Smooth muscle cell of the brain vasculature (primary cell): ENCODE data around the gene BICRAL.
A peak's percentile ranks its signal among the peaks of the same experiment; 100 is the strongest.
"Not testable (repeated sequence)": the region's sequence is repeated elsewhere in the genome, so short reads cannot be mapped to it uniquely, and the experiment has no call there.

Experiments
- DNase-seq: peaks from one replicate; pipeline ENCODE4 v3.0.0-alpha.2; 2012; ENCODE audit warnings: low read depth, low spot score

The BICRAL gene

GRCh38 chr6:42764911-42765648 is 16.8 kb upstream of the BICRAL start:
- no peak for DNase-seq

GRCh38 chr6:42766163-42766670 is 15.6 kb upstream of the BICRAL start:
- DNase-seq = no peak

- DNase-seq = no peak
These were observed 12.8 kb upstream of the BICRAL start for GRCh38 chr6:42769051-42769450.

GRCh38 chr6:42769836-42770235 is 12.0 kb upstream of the BICRAL start:
- no peak for DNase-seq

GRCh38 chr6:42771741-42772100 is 10.1 kb upstream of the BICRAL start:
- no peak for DNase-seq

- DNase-seq = no peak
These were observed 7.7 kb upstream of the BICRAL start for GRCh38 chr6:42774201-42774600.

GRCh38 chr6:42774821-42775487 is 6.9 kb upstream of the BICRAL start:
- not testable (repeated sequence) for DNase-seq

- DNase-seq = no peak
These were observed 4.6 kb upstream of the BICRAL start for GRCh38 chr6:42777126-42777822.

- no peak for DNase-seq
These were observed 3.7 kb upstream of the BICRAL start for GRCh38 chr6:42778122-42778521.

- DNase-seq = no peak
These were observed 2.3 kb upstream of the BICRAL start for GRCh38 chr6:42779521-42779920.

GRCh38 chr6:42781546-42781795 is 381 bp upstream of the BICRAL start:
- no peak for DNase-seq

GRCh38 chr6:42782689-42783176 is 881 bp downstream of the BICRAL start:
- DNase-seq = peak; percentile 75

- no peak for DNase-seq
These were observed 1.5 kb downstream of the BICRAL start for GRCh38 chr6:42783177-42783875.

- no peak for DNase-seq
These were observed 2.2 kb downstream of the BICRAL start for GRCh38 chr6:42783876-42784642.

- DNase-seq = no peak
These were observed 3.1 kb downstream of the BICRAL start for GRCh38 chr6:42784717-42785498.

GRCh38 chr6:42786525-42786985 is 4.7 kb downstream of the BICRAL start:
- DNase-seq = no peak

- no peak for DNase-seq
These were observed 5.2 kb downstream of the BICRAL start for GRCh38 chr6:42787063-42787472.

GRCh38 chr6:42788671-42789070 is 6.8 kb downstream of the BICRAL start:
- no peak for DNase-seq

- no peak for DNase-seq
These were observed 8.8 kb downstream of the BICRAL start for GRCh38 chr6:42790549-42791181.
